SU-DHL-6 (cell line): ENCODE measurements around the gene CYP4F11.

Source experiments
- CTCF ChIP-seq: fragments of 200-600 bp; sonication (generic); IDR thresholded peaks from one replicate; pipeline ENCODE4 v1.5.1; 2017; ENCODE audit warnings: antibody characterized with exemption, mild to moderate bottlenecking, low read length, moderate library complexity; ENCODE audit not compliant: insufficient read depth, poor library complexity, severe bottlenecking
- EZH2phosphoT487 ChIP-seq: fragments of 200-600 bp; sonication (generic), shearing (Covaris generic); conservative IDR thresholded peaks from 2 replicates; pipeline ENCODE4 v1.6.1; 2018; ENCODE audit warnings: mild to moderate bottlenecking, antibody characterized with exemption, low read length, moderate library complexity, mixed read lengths

GRCh38 chr19:15874821-15875474 lies 59.4 kb downstream of the CYP4F11 start:
- TF ChIP-seq CTCF (no peak), EZH2phosphoT487 (no peak)
